GM18951 (cell line): ENCODE data around the gene C12orf75.
"Not testable (repeated sequence)": the region's sequence is repeated elsewhere in the genome, so short reads cannot be mapped to it uniquely, and the experiment has no call there.

Source experiments
- POLR2A ChIP-seq: IDR thresholded peaks from 4 replicates; pipeline ENCODE4 v1.6.1; 2011; ENCODE audit warnings: mild to moderate bottlenecking; ENCODE audit not compliant: insufficient read length, insufficient read depth; ENCODE audit errors: extremely low read depth
- in situ Hi-C: fragments of 300-500 bp; cut with MboI; formaldehyde crosslinking; loops from one replicate; pipeline ENCODE4 v1.12.0; 2022; ENCODE audit warnings: low sequenced_read_pairs, mixed read lengths, inconsistent platforms; ENCODE audit not compliant: unreplicated experiment

Gene C12orf75

GRCh38 chr12:105384220-105384619 lies 53.7 kb downstream of the C12orf75 start:
- in situ Hi-C loops: no loop called here
- TF ChIP-seq POLR2A: no peak

- in situ Hi-C loops: no loop called here
These were observed 54.5 kb downstream of the C12orf75 start for GRCh38 chr12:105384916-105385535.

GRCh38 chr12:105386431-105386830 lies 55.9 kb downstream of the C12orf75 start:
- in situ Hi-C loops: no loop called here
- TF ChIP-seq POLR2A: no peak

More at GRCh38 chr12:105384916-105385535, 54.5 kb downstream of the C12orf75 start:
- no peak for TF ChIP-seq POLR2A

- TF ChIP-seq POLR2A: no peak
- in situ Hi-C loops: no loop called here
These were observed 60.7 kb downstream of the C12orf75 start for GRCh38 chr12:105391231-105391630.

GRCh38 chr12:105393587-105393986 lies 63.1 kb downstream of the C12orf75 start:
- no peak for TF ChIP-seq POLR2A
- in situ Hi-C loops: no loop called here

- in situ Hi-C loops: no loop called here
- no peak for TF ChIP-seq POLR2A
These were observed 65.5 kb downstream of the C12orf75 start for GRCh38 chr12:105396024-105396423.

- in situ Hi-C loops: no loop called here
- no peak for TF ChIP-seq POLR2A
These were observed 66.5 kb downstream of the C12orf75 start for GRCh38 chr12:105396983-105397382.

GRCh38 chr12:105398930-105399329 lies 68.4 kb downstream of the C12orf75 start:
- in situ Hi-C loops: no loop called here
- no peak for TF ChIP-seq POLR2A

GRCh38 chr12:105399428-105400081 lies 69.1 kb downstream of the C12orf75 start:
- in situ Hi-C loops: no loop called here
- TF ChIP-seq POLR2A: no peak

GRCh38 chr12:105400227-105400626 lies 69.7 kb downstream of the C12orf75 start:
- no peak for TF ChIP-seq POLR2A
- in situ Hi-C loops: no loop called here

- no peak for TF ChIP-seq POLR2A
- in situ Hi-C loops: no loop called here
These were observed 70.7 kb downstream of the C12orf75 start for GRCh38 chr12:105401198-105401597.

GRCh38 chr12:105402366-105402765 lies 71.9 kb downstream of the C12orf75 start:
- TF ChIP-seq POLR2A: no peak
- in situ Hi-C loops: no loop called here

- in situ Hi-C loops: no loop called here
- TF ChIP-seq POLR2A: no peak
These were observed 72.6 kb downstream of the C12orf75 start for GRCh38 chr12:105403095-105403494.

- in situ Hi-C loops: not testable (repeated sequence)
These were observed 73.6 kb downstream of the C12orf75 start for GRCh38 chr12:105404134-105404533.

GRCh38 chr12:105406497-105406896 lies 76.0 kb downstream of the C12orf75 start:
- no peak for TF ChIP-seq POLR2A
- in situ Hi-C loops: no loop called here

GRCh38 chr12:105409279-105409678 lies 78.8 kb downstream of the C12orf75 start:
- in situ Hi-C loops: no loop called here
- no peak for TF ChIP-seq POLR2A
